ENCODE measurements around the gene ECT2L. TPM values are rescaled to one million over a fixed set of nuclear protein-coding genes. Genes with fewer than 3 reads are reported as not detected.

Gene ECT2L
- total RNA-seq, 2 donors from 2014 or later: not detected

DNA sequence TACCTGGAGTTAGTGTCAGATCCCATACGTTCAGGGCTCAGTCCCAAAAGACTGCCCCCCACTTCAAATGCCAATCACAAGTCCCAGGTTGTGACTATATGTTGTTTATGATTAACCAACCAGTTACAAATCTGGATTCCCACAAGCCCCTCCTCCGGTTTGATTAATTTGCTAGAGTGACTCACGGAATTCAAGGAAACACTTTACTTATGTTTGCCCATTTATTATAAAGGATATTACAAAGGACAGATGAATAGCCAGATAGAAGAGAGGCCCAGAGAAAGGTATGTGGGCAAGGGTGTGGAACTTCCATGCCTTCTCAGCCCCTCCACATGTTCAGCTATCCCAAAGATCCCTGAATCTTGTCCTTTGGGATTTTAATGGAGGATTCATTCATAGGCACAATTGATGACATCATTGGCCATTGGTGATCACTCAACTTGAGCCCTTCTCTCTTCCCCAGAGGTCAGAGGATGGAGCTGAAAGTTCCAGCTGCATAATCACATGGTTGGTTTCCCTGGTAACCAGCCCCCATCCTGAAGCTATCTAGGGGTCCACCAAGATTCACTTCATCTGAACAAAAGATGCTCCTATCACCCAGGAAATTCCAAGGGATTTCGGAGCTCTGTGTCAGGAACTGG is 2.0 kb downstream of the ECT2L start:
- Mint-ChIP-seq H3K4me3 (no peak overlapping the region), H3K9me3 (no peaks in the 10 kb centered on the region), H3K27ac (no peak overlapping the region), H3K4me1 (no peaks in the 10 kb centered on the region), H3K36me3 (ENCODE audit: low read depth) (no peaks in the 10 kb centered on the region), H3K27me3 (ENCODE audit: insufficient read depth) (peaks cover 26% of the 10 kb centered on the region)
- no peak overlapping the region for H3K4me3 ChIP-seq (ENCODE audit: low read length)
- H3K9ac ChIP-seq (ENCODE audit: extremely low read depth, low read length, poor library complexity, severe bottlenecking): no peak overlapping the region
- WGBS, 2 experiments (ENCODE audit: insufficient coverage in 1 of 2, insufficient read length in 1 of 2): 80 to 87% methylated on average over 1 to 4 of the region's 4 CpGs
- H3K9me3 ChIP-seq (ENCODE audit: control insufficient read depth, low read length): no peaks in the 10 kb centered on the region
- H3K27ac ChIP-seq (ENCODE audit: low read depth, low read length): no peak overlapping the region
- no peaks in the 10 kb centered on the region for H3K36me3 ChIP-seq (ENCODE audit: control insufficient read depth, insufficient read depth, low read length)
- DNase-seq: no peak
- no peaks in the 10 kb centered on the region for H3K4me1 ChIP-seq (ENCODE audit: control insufficient read depth, insufficient read depth, low read length)
- H3K27me3 ChIP-seq (ENCODE audit: control insufficient read depth, insufficient read depth, low read length, poor library complexity, severe bottlenecking): peaks cover 27% of the 10 kb centered on the region
- TF ChIP-seq, protein P1, sequence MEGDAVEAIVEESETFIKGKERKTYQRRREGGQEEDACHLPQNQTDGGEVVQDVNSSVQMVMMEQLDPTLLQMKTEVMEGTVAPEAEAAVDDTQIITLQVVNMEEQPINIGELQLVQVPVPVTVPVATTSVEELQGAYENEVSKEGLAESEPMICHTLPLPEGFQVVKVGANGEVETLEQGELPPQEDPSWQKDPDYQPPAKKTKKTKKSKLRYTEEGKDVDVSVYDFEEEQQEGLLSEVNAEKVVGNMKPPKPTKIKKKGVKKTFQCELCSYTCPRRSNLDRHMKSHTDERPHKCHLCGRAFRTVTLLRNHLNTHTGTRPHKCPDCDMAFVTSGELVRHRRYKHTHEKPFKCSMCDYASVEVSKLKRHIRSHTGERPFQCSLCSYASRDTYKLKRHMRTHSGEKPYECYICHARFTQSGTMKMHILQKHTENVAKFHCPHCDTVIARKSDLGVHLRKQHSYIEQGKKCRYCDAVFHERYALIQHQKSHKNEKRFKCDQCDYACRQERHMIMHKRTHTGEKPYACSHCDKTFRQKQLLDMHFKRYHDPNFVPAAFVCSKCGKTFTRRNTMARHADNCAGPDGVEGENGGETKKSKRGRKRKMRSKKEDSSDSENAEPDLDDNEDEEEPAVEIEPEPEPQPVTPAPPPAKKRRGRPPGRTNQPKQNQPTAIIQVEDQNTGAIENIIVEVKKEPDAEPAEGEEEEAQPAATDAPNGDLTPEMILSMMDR (conservative IDR thresholded peaks at IDR 0.05): no peak

DNA sequence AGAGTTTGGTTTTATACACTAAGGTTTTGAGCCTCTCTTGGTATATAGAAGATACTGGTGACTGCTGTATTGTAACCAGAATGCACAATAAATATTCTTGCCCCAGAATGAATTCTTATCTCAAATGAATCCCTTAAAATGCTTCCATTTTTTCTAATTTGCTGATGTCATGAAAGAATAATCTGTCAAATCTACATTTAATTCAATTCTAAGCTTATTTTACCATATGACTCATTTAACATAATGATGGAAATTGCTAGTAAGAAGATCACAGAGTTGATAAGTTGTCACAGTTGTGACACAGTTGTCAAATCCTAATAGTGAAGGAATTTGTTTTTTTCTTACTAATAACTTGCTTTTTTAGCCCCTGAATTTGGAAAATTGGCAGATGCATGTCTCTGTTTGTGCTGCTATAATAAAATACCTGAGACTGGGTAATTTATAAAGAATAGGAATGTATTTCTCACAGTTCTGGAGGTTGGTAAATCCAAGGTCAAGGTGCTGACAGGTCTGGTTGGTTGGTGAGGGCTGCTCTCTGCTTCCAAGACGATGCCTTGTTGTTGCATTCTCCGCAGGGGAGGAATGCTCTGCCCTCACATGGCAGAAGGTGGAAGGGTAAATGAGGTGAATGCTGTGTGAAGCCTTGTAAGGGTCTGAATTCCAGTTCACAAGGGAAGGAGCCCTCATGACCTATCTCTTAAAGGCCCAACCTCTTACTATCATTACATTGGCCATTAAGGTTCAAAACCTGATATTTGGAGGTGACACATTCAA is 4.7 kb downstream of the ECT2L start:
- no peaks in the 10 kb centered on the region for H3K4me1 Mint-ChIP-seq
- Histone ChIP-seq H3K4me3 (ENCODE audit: low read length) (no peak overlapping the region), H3K9ac (ENCODE audit: extremely low read depth, low read length, poor library complexity, severe bottlenecking) (no peak overlapping the region), H3K36me3 (ENCODE audit: control insufficient read depth, insufficient read depth, low read length) (no peaks in the 10 kb centered on the region), H3K9me3 (ENCODE audit: control insufficient read depth, low read length) (no peaks in the 10 kb centered on the region), H3K27me3 (ENCODE audit: control insufficient read depth, insufficient read depth, low read length, poor library complexity, severe bottlenecking) (peaks cover 27% of the 10 kb centered on the region), H3K4me1 (ENCODE audit: control insufficient read depth, insufficient read depth, low read length) (no peaks in the 10 kb centered on the region), H3K27ac (ENCODE audit: low read depth, low read length) (no peak overlapping the region)
- no peaks in the 10 kb centered on the region for H3K9me3 Mint-ChIP-seq
- H3K27me3 Mint-ChIP-seq (ENCODE audit: insufficient read depth): peaks cover 33% of the 10 kb centered on the region
- H3K4me3 Mint-ChIP-seq: no peak overlapping the region
- H3K27ac Mint-ChIP-seq: no peak overlapping the region
- WGBS, 2 experiments (ENCODE audit: insufficient coverage in 1 of 2, insufficient read length in 1 of 2): 55% methylated on average over 2 of the region's 2 CpGs; no CpG with 5 or more reads in 1 of the 2 experiments
- TF ChIP-seq, protein P1 (conservative IDR thresholded peaks at IDR 0.05): peak; percentile 67
- no peaks in the 10 kb centered on the region for H3K36me3 Mint-ChIP-seq (ENCODE audit: low read depth)
- DNase-seq: peak; percentile 78

DNA sequence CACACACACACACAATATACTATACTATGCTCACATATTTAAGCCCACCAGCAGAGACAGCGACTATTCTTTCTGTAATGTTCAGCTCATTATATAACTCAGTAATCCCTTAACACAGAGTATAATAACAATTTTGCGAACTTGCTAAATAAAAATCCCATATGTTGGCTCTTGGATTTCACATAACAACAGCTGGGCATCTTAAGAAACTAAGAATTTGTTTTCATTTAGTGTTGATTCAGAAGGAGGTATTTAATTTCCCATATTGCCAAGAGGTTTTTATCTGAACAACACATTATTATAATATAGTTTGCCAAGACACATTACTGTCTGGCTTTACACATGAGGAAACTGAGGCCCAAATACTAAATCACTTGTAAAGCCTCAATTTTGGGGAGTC is 7.4 kb downstream of the ECT2L start:
- H3K4me3 Mint-ChIP-seq: no peak overlapping the region

More for the DNA sequence above, 7.4 kb downstream of the ECT2L start:
- peaks cover 7% of the 10 kb centered on the region for H3K27me3 ChIP-seq (ENCODE audit: control insufficient read depth, insufficient read depth, low read length, poor library complexity, severe bottlenecking)
- H3K9ac ChIP-seq (ENCODE audit: extremely low read depth, low read length, poor library complexity, severe bottlenecking): no peak overlapping the region
- Mint-ChIP-seq H3K9me3 (no peaks in the 10 kb centered on the region), H3K27me3 (ENCODE audit: insufficient read depth) (peaks cover 10% of the 10 kb centered on the region), H3K27ac (no peak overlapping the region), H3K36me3 (ENCODE audit: low read depth) (no peaks in the 10 kb centered on the region), H3K4me1 (no peaks in the 10 kb centered on the region)
- DNase-seq: no peak
- no peak overlapping the region for H3K4me3 ChIP-seq (ENCODE audit: low read length)
- H3K9me3 ChIP-seq (ENCODE audit: control insufficient read depth, low read length): no peaks in the 10 kb centered on the region
- no peaks in the 10 kb centered on the region for H3K36me3 ChIP-seq (ENCODE audit: control insufficient read depth, insufficient read depth, low read length)
- 90 to 100% methylated on average over 1 to 2 of the region's 2 CpGs for WGBS, 2 experiments (ENCODE audit: insufficient coverage in 1 of 2, insufficient read length in 1 of 2)
- H3K4me1 ChIP-seq (ENCODE audit: control insufficient read depth, insufficient read depth, low read length): no peaks in the 10 kb centered on the region
- TF ChIP-seq, protein P1 (conservative IDR thresholded peaks at IDR 0.05): no peak
- no peak overlapping the region for H3K27ac ChIP-seq (ENCODE audit: low read depth, low read length)
